HG03442 (cell line): ENCODE results near the gene IER5L.
"Not testable (repeated sequence)": the region's sequence is repeated elsewhere in the genome, so short reads cannot be mapped to it uniquely, and the experiment has no call there.

Experiments used
- ATAC-seq: cut with Tn5 transposase; IDR thresholded peaks from one replicate; pipeline ENCODE4 v1.9.1; 2021; ENCODE audit warnings: mild to moderate bottlenecking, moderate library complexity; ENCODE audit not compliant: unreplicated experiment

IER5L gene

DNA sequence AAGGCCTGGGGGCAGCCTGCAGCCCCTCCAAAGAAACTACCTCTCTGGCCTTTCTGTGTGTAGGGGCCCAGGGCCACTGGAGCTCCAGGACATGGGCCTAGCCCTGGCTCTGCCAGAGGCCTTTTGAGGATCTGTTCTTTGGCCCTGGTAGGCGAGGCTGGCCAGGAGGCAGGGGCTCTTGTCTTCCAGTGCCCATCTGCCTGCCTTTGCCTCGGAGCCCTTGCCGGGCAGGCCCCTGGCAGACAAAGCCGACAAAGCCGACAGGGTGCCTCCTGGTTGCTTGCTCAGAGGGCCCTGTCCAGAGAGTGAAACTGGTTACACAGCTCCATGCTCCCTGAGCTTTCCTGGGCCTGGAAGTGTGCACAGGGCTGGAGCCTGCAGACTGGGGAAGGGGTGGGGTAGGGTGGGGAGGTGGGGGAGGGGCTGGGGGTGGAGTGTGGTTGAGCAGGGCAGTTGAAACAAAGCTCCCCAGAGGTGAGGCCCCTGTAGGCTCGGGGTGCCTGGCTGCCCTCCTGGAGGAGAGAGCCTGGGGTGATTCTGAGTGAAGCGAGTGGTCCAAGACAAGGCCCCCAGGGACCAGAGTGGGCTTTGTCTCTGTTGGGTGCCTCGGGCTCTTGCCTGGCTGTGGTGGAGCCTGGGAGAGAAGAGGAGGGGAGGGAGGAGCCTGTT, 37.5 kb downstream of the IER5L start:
- peak; percentile 23 for ATAC-seq

GRCh38 chr9:129139993-129140396, 38.1 kb downstream of the IER5L start:
- ATAC-seq = peak; percentile 62

GRCh38 chr9:129139233-129139992, 38.6 kb downstream of the IER5L start:
- ATAC-seq = no peak

GRCh38 chr9:129138476-129139232, 39.4 kb downstream of the IER5L start:
- no peak for ATAC-seq

DNA sequence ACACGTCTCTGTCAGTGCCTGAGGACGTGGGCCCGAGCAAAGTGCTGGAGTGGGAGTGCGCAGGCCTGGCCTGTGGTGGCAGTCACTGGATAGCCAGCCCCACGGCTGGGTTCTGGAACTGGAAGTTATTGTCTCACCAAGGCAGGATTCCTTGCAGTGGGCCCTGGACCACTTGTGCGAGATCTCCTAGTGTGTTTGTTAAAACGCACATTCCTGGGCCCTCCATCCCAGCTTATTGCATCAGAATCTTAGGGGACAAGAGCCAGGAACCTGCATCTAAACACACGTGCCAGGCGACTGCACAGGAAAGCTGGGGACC, 40.0 kb downstream of the IER5L start:
- ATAC-seq = no peak

DNA sequence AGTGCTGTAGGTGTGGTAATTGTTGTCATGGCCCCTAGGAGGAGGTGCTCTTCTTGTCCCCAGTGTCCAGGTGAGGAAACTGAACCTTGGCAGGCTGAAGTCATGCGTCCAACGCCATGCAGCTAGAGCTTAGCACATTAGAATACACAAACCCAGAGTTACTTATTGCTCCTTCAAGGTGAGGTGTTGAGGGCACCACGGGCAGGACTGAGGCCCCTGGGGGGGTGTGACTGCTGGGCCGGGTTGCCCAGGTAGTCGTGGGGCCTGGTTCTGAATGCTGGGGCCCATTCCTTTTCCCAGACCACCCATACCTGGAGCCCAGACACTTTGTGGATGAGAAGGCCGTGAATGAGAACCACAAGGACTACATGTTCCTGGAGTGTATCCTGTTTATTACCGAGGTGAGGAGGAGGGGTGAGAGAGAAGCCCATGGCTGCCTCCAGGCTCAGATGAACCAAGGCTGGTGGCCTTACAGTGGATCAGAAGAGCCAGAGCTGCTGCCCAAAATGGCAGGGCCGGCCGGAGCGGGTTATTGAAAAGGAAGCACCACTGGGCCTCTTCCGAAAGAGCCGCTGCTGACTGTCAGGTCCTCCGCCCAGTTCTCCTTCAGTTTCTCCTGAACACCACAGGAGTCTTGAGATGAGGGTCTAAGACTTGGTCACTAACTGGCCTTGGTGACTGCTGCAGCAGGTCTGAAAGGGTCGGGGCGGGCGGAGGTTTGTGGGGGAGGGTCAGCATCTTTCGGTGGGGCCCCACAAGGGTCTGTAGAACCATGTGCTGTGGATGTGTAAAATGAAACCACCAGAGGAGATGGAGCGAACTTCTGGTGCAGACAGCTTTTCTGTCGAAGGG, 40.5 kb downstream of the IER5L start:
- ATAC-seq = no peak

DNA sequence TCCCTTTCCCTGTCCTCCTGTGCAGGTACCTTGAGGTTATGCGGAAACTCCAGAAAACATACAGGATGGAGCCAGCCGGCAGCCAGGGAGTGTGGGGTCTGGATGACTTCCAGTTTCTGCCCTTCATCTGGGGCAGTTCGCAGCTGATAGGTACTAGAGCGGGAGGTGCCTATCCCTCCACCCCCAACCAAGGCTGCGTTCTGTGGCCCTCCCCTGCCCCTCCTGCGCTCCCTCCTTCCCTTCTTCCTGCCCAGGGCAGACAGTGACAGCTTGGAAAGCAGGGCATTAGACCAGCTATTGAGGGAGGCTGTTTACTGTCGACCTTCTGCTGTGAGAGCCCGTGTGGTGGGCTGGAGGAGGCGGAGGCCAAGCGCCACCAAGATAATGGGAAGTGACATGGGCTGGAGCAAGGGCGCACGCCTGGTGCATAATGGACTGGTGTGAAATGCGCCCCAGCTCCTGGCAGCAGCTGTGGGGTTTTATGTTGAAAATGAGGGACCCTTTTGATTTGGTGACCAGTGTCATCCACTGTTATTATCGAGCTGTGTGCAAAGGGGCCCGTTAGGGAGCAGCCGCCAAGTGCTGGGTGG, 41.5 kb downstream of the IER5L start:
- no peak for ATAC-seq

DNA sequence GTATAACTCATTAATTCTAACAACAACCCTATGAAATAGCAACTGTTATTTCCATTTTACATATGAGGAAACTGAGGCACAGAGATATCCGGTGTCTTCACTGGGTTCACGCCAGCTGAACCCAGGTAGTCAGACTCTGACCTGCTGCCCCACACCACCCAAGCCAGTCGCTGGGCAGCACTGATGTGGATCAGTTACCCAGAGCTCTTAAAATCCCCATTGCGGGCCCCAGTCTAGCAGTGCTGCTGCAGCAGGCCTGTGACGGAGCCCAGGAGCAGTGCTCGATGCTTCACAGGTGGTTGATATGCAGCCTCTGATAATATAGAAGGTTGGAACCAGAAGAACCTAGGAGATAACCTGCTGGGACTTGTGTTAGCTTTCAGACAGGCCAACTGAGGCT, 42.6 kb downstream of the IER5L start:
- ATAC-seq = no peak

GRCh38 chr9:129133082-129133481, 45.0 kb downstream of the IER5L start:
- no peak for ATAC-seq

DNA sequence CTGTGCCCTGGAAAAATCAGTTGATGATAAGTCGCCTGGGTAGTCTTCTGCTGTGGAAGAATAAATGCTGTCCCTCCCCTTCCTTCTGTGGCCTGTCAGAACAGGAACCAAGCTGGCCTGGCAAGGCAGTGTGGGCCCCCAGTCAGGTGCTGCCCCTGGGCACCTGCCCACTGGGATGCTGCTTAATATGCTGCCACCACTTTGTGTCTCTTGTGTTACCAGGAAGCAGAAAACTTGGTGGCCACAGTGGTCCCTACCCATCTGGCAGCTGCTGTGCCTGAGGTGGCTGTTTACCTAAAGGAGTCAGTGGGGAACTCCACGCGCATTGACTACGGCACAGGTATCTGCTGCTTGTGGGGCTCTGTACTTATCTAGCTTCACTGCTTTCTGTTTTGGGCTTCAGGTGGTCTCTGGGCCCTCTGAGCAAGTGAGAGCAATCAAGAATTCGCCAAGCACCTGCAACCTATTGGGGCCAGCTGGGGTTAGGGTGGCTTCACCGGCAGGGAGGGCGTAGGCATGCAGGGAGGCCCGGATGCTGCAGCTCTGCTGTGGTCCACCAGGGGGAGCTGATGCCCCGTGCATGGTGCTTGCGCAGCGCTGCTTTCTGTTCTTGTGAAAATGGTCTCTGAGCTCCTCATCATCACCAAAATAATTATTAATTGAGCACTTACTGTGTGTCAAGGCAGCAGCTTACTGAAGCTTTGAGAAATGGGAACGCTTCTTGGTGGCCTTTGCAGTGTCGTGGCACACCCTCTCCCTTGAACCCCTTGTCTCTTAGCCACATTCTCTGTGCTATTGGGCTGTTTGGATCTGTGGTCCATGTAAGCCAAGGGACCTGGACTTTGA, 46.5 kb downstream of the IER5L start:
- ATAC-seq = no peak

- no peak for ATAC-seq
These were observed 47.3 kb downstream of the IER5L start for GRCh38 chr9:129130791-129131190.

DNA sequence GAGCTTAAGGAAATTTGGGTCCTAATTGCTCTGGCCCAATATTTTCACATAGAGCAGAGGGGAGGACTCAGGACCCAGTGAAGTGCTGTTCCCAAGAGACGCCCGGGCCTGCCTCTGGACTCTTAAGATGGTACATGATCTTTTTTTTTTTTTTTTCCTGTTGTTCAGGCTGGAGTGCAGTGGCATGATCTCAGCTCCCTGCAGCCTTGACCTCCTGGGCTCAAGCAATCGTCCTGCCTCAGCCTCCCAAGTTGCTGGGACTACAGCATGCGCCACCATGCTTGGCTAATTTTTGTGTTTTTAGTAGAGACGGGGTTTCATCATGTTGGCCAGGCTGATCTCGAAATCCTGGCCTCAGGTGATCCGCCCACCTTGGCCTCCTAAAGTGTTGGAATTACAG, 47.8 kb downstream of the IER5L start:
- not testable (repeated sequence) for ATAC-seq

GRCh38 chr9:129128689-129129088, 49.4 kb downstream of the IER5L start:
- ATAC-seq = no peak

- no peak for ATAC-seq
These were observed 51.1 kb downstream of the IER5L start for GRCh38 chr9:129126749-129127618.
